Mesenchymal stem cell (in vitro differentiated cells and primary cell): ENCODE measurements around the gene STAT1.

Source experiments
- DNase-seq: peaks from one replicate; pipeline ENCODE4 v3.0.0-alpha.2; 2013
- H2AFZ ChIP-seq: one replicate; pipeline ENCODE4 v1.6.1; 2013; ENCODE audit warnings: low read depth, mild to moderate bottlenecking, control low read depth, inconsistent platforms, low read length, moderate library complexity
- H2AK5ac ChIP-seq: 2 replicates; pipeline ENCODE4 v1.6.1; 2013; ENCODE audit warnings: low read length, moderate library complexity, mild to moderate bottlenecking, inconsistent platforms; ENCODE audit not compliant: severe bottlenecking
- H2BK120ac ChIP-seq: one replicate; pipeline ENCODE4 v1.6.1; 2013; ENCODE audit warnings: low read depth, mild to moderate bottlenecking, inconsistent platforms, low read length, moderate library complexity
- H2BK12ac ChIP-seq, 2 experiments: one replicate each; pipeline ENCODE4 v1.6.1; 2013; ENCODE audit warnings: inconsistent platforms in 2 of 2, low read length in 2 of 2, mild to moderate bottlenecking in 2 of 2, moderate library complexity in 2 of 2, control low read depth in 1 of 2
- H2BK15ac ChIP-seq: one replicate; pipeline ENCODE4 v1.6.1; 2013; ENCODE audit warnings: mild to moderate bottlenecking, low read depth, inconsistent platforms; ENCODE audit not compliant: poor library complexity, severe bottlenecking
- H2BK5ac ChIP-seq: 2 replicates; pipeline ENCODE4 v1.6.1; 2013; ENCODE audit warnings: low read depth, mild to moderate bottlenecking, low read length, control low read depth, inconsistent platforms; ENCODE audit not compliant: poor library complexity, severe bottlenecking
- H3K14ac ChIP-seq, 2 experiments: one replicate each; pipeline ENCODE4 v1.6.1; 2013; ENCODE audit warnings: inconsistent platforms in 2 of 2, low read length in 2 of 2, control low read depth in 1 of 2, mild to moderate bottlenecking in 1 of 2, moderate library complexity in 1 of 2
- H3K18ac ChIP-seq, 2 experiments: one replicate each; pipeline ENCODE4 v1.6.1; 2013; ENCODE audit warnings: inconsistent platforms in 2 of 2, low read length in 2 of 2, control low read depth in 1 of 2, low read depth in 1 of 2, mild to moderate bottlenecking in 1 of 2
- H3K23ac ChIP-seq, 2 experiments: one replicate each; pipeline ENCODE4 v1.6.1; 2013; ENCODE audit warnings: inconsistent platforms in 2 of 2, low read length in 2 of 2, mild to moderate bottlenecking in 2 of 2, moderate library complexity in 2 of 2, control low read depth in 1 of 2
- H3K27ac ChIP-seq: 2 replicates; pipeline ENCODE4 v1.5.1; 2013; ENCODE audit warnings: mild to moderate bottlenecking, moderate library complexity, low read length, control low read depth, inconsistent platforms; ENCODE audit not compliant: poor library complexity, severe bottlenecking
- H3K27me3 ChIP-seq, 2 experiments: 2 replicates each; pipeline versions ENCODE4 v1.6.1 to v1.7.0; 2013; ENCODE audit warnings: low read length in 2 of 2, mild to moderate bottlenecking in 2 of 2, moderate library complexity in 2 of 2, control low read depth in 1 of 2, inconsistent platforms in 1 of 2; ENCODE audit not compliant: control insufficient read depth in 1 of 2, insufficient read depth in 1 of 2
- H3K36me3 ChIP-seq, 2 experiments: 2 replicates each; pipeline versions ENCODE4 v1.6.1 to v1.7.0; 2013; ENCODE audit warnings: low read length in 2 of 2, control low read depth in 1 of 2, inconsistent platforms in 1 of 2, low read depth in 1 of 2, mild to moderate bottlenecking in 1 of 2; ENCODE audit not compliant: insufficient read depth in 2 of 2, control insufficient read depth in 1 of 2
- H3K4ac ChIP-seq, 2 experiments: one replicate each; pipeline ENCODE4 v1.6.1; 2013; ENCODE audit warnings: inconsistent platforms in 2 of 2, low read length in 2 of 2, mild to moderate bottlenecking in 2 of 2, moderate library complexity in 2 of 2, control low read depth in 1 of 2, low read depth in 1 of 2
- H3K4me1 ChIP-seq: 2 replicates; pipeline ENCODE4 v1.6.1; 2013; ENCODE audit warnings: low read depth, low read length, control low read depth; ENCODE audit not compliant: control insufficient read depth, insufficient read depth
- H3K4me2 ChIP-seq: 2 replicates; pipeline ENCODE4 v1.6.1; 2013; ENCODE audit warnings: low read length, mild to moderate bottlenecking, inconsistent platforms; ENCODE audit not compliant: poor library complexity, severe bottlenecking
- H3K4me3 ChIP-seq, 2 experiments: 2 replicates each; pipeline versions ENCODE4 v1.5.1 to v1.7.0; 2013; ENCODE audit warnings: low read length in 2 of 2, mild to moderate bottlenecking in 2 of 2, control low read depth in 1 of 2, low read depth in 1 of 2; ENCODE audit not compliant: insufficient read depth in 1 of 2
- H3K79me1 ChIP-seq: replicated peaks from 2 replicates; pipeline ENCODE4 v1.6.1; 2013; ENCODE audit warnings: mild to moderate bottlenecking, control low read depth, low read length, inconsistent platforms; ENCODE audit not compliant: poor library complexity, severe bottlenecking
- H3K9ac ChIP-seq: 2 replicates; pipeline ENCODE4 v1.7.0; 2013; ENCODE audit warnings: mild to moderate bottlenecking, low read length, moderate library complexity
- H3K9me3 ChIP-seq: 2 replicates; pipeline ENCODE4 v1.7.0; 2013; ENCODE audit warnings: mild to moderate bottlenecking, low read length; ENCODE audit not compliant: control insufficient read depth
- H4K8ac ChIP-seq: one replicate; pipeline ENCODE4 v1.6.1; 2013; ENCODE audit warnings: inconsistent platforms, mild to moderate bottlenecking, low read length, moderate library complexity
- H4K91ac ChIP-seq: one replicate; pipeline ENCODE4 v1.6.1; 2013; ENCODE audit warnings: mild to moderate bottlenecking, low read length, inconsistent platforms
- WGBS: methylation state at CpG from one replicate; pipeline ENCODE4 v1.1.7; 2013; ENCODE audit warnings: mixed read lengths; 5-methylcytosine and 5-hydroxymethylcytosine counted together

The STAT1 gene

GRCh38 chr2:191019376-191019775 is 5.4 kb upstream of the STAT1 start:
- no peak overlapping the region for H2BK5ac ChIP-seq
- no peak for DNase-seq
- WGBS = 100% methylated on average over 2 of the region's 3 CpGs
- H2AK5ac ChIP-seq = no peak overlapping the region
- H2BK15ac ChIP-seq = no peak overlapping the region
- peaks cover 11% of the 10 kb centered on the region for H3K4me1 ChIP-seq
- peak overlapping the region; percentile 97 for H3K9ac ChIP-seq
- H3K18ac ChIP-seq = no peak overlapping the region
- no peak overlapping the region for H2BK120ac ChIP-seq
- no peak overlapping the region for H3K23ac ChIP-seq
- H3K79me1 ChIP-seq = peaks cover 3% of the 10 kb centered on the region
- H3K4me2 ChIP-seq = no peak overlapping the region
- no peak overlapping the region for H4K8ac ChIP-seq
- H2BK12ac ChIP-seq = no peak overlapping the region
- peak overlapping the region in 1 of 2 experiments; percentile 83 for H3K4me3 ChIP-seq
- H3K14ac ChIP-seq = no peak overlapping the region
- no peaks in the 10 kb centered on the region for H3K27me3 ChIP-seq
- H4K91ac ChIP-seq = no peak overlapping the region
- H3K27ac ChIP-seq = peak overlapping the region; percentile 90
- H3K4ac ChIP-seq = no peak overlapping the region
- H3K36me3 ChIP-seq = no peaks in the 10 kb centered on the region
- no peaks in the 10 kb centered on the region for H3K9me3 ChIP-seq
- H2AFZ ChIP-seq = no peak overlapping the region

- Histone ChIP-seq H2BK120ac (no peak overlapping the region), H3K4me2 (no peak overlapping the region), H3K27me3 (no peaks in the 10 kb centered on the region), H3K4me3 (no peak overlapping the region), H2AK5ac (no peak overlapping the region), H3K79me1 (peaks cover 3% of the 10 kb centered on the region), H3K4ac (peak overlapping the region in 1 of 2 experiments; percentile 57), H3K4me1 (peaks cover 11% of the 10 kb centered on the region), H4K8ac (no peak overlapping the region), H3K14ac (no peak overlapping the region), H3K36me3 (no peaks in the 10 kb centered on the region), H2BK5ac (peak overlapping the region; percentile 45), H3K9ac (peak overlapping the region; percentile 56), H3K27ac (peak overlapping the region; percentile 94), H3K23ac (no peak overlapping the region), H4K91ac (no peak overlapping the region), H2BK12ac (no peak overlapping the region), H2BK15ac (peak overlapping the region; percentile 60), H3K9me3 (no peaks in the 10 kb centered on the region), H2AFZ (no peak overlapping the region), H3K18ac (no peak overlapping the region)
- no peak for DNase-seq
- WGBS = 96% methylated on average over 2 of the region's 3 CpGs
Observed at GRCh38 chr2:191018643-191019119, 4.7 kb upstream of the STAT1 start.

GRCh38 chr2:191018048-191018447 is 4.1 kb upstream of the STAT1 start:
- Histone ChIP-seq H2AFZ (no peak overlapping the region), H3K23ac (no peak overlapping the region), H3K79me1 (peaks cover 3% of the 10 kb centered on the region), H2BK15ac (no peak overlapping the region), H4K8ac (no peak overlapping the region), H3K14ac (no peak overlapping the region), H3K4me1 (peaks cover 11% of the 10 kb centered on the region), H3K4me2 (no peak overlapping the region), H2BK5ac (peak overlapping the region; percentile 68), H2BK12ac (no peak overlapping the region), H4K91ac (no peak overlapping the region), H3K18ac (no peak overlapping the region), H3K9ac (peak overlapping the region; percentile 56), H2BK120ac (no peak overlapping the region), H3K36me3 (no peaks in the 10 kb centered on the region), H3K27me3 (no peaks in the 10 kb centered on the region), H3K4me3 (no peak overlapping the region), H3K4ac (no peak overlapping the region), H3K27ac (peak overlapping the region; percentile 94), H3K9me3 (no peaks in the 10 kb centered on the region), H2AK5ac (peak overlapping the region; percentile 94)
- DNase-seq = no peak
- WGBS = no CpG with 5 or more reads among the region's 1 CpG

GRCh38 chr2:191015831-191016230 is 1.9 kb upstream of the STAT1 start:
- H3K36me3 ChIP-seq = peaks cover 10 to 18% of the 10 kb centered on the region in 2 experiments
- H2BK15ac ChIP-seq = no peak overlapping the region
- H3K79me1 ChIP-seq = no peaks in the 10 kb centered on the region
- no peaks in the 10 kb centered on the region for H3K27me3 ChIP-seq
- H3K14ac ChIP-seq = no peak overlapping the region
- no peak overlapping the region for H3K4me2 ChIP-seq
- H2BK12ac ChIP-seq = no peak overlapping the region
- H2BK5ac ChIP-seq = no peak overlapping the region
- H3K4ac ChIP-seq = no peak overlapping the region
- H2AK5ac ChIP-seq = no peak overlapping the region
- H3K4me1 ChIP-seq = peaks cover 19% of the 10 kb centered on the region
- no peak overlapping the region for H3K18ac ChIP-seq
- no peak overlapping the region for H3K9ac ChIP-seq
- no peak overlapping the region for H4K8ac ChIP-seq
- no peak overlapping the region for H3K23ac ChIP-seq
- no peak overlapping the region for H2BK120ac ChIP-seq
- no peak overlapping the region for H4K91ac ChIP-seq
- no peaks in the 10 kb centered on the region for H3K9me3 ChIP-seq
- DNase-seq = no peak
- H3K27ac ChIP-seq = no peak overlapping the region
- WGBS = 98% methylated on average over 4 of the region's 8 CpGs
- no peak overlapping the region for H2AFZ ChIP-seq
- no peak overlapping the region for H3K4me3 ChIP-seq
